HG02610 (cell line): ENCODE measurements around the gene RPS24.

ENCODE experiments used
- ATAC-seq: cut with Tn5 transposase; IDR thresholded peaks from one replicate; pipeline ENCODE4 v1.9.1; 2021; ENCODE audit warnings: mild to moderate bottlenecking, moderate library complexity; ENCODE audit not compliant: unreplicated experiment

Gene RPS24

DNA sequence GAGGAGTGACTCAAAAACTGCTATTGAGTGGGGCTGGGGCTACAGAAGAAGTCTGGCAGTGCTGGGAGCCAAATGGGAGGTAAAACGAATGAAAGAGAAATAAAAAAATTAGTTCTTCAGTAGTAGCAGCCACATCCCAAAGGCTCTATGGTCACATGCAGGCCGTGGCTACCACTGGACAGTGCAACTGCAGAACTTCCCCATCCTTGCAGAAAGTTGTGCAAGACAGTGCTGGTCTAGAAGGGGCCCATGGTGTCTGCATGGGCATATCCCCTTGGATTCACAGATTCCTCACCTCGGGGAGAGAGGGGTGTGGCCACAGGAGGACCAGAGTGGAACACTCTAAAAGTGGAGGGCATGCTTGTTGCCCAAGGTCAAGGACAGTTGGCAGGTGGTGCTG is 47.6 kb downstream of the RPS24 start:
- ATAC-seq = no peak

DNA sequence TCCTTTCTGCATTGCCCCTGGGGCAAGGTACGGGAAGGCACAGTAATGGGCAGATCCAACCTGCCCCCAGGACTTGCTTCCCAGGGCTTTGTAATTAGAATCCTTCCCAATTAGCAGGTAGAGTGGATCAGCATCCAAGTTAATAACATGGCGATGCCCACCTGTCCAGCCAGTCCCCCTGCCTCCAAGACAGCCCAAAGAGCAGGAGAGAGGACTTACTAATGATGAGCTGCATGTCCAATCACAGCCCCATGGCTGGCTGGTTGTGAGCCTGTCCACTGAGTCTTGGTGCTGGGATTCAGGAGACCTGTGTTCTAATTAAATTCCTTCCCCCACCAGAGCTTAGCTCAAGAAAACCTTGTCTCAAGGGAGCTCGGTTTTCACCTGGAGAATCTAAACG is 49.0 kb downstream of the RPS24 start:
- no peak for ATAC-seq
